Ovary (tissue), 3 donors: Measurements from ENCODE around the gene PRKG1.

Experiments used
- EP300 ChIP-seq: sonication (generic); formaldehyde crosslinking; IDR thresholded peaks from one replicate; pipeline ENCODE4 v1.6.1; 2017; ENCODE audit warnings: antibody characterized with exemption
- POLR2A ChIP-seq: fragments of 450-650 bp; IDR thresholded peaks from one replicate; pipeline ENCODE4 v1.6.1; 2017; ENCODE audit warnings: antibody characterized with exemption, mild to moderate bottlenecking, moderate library complexity
- TF ChIP-seq, protein P1 (sequence below), 3 donors: fragments of 450-650 bp in 2 of 3; fragments of 200-600 bp in 1 of 3; IDR thresholded peaks; one replicate each; pipeline versions ENCODE4 v1.5.1 to v1.8.0; 2016 to 2022; ENCODE audit warnings: antibody characterized with exemption in 3 of 3, mild to moderate bottlenecking in 1 of 3
- donor health status: DM: no; HTN: no; CAD: no.

DNA sequence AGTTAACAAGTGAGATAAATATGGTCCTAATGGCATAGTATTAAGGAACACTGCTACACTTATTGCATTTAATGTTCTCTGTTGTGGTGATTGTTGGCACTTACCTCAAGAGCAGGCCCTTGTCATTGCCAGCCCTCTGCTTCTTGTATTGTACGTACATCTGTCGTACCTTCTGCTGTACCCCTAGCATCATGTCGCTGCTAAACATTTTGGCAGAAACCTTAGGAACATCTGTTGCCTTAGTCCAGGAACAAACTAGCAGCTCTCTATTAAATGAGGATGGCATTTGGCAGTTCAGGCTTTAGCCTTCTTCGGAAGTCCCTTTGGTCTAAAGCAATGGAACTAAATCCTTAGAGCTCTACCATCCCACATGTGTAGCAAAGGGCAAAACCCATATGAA is 47.6 kb downstream of the PRKG1 start:
- TF ChIP-seq, protein P1, sequence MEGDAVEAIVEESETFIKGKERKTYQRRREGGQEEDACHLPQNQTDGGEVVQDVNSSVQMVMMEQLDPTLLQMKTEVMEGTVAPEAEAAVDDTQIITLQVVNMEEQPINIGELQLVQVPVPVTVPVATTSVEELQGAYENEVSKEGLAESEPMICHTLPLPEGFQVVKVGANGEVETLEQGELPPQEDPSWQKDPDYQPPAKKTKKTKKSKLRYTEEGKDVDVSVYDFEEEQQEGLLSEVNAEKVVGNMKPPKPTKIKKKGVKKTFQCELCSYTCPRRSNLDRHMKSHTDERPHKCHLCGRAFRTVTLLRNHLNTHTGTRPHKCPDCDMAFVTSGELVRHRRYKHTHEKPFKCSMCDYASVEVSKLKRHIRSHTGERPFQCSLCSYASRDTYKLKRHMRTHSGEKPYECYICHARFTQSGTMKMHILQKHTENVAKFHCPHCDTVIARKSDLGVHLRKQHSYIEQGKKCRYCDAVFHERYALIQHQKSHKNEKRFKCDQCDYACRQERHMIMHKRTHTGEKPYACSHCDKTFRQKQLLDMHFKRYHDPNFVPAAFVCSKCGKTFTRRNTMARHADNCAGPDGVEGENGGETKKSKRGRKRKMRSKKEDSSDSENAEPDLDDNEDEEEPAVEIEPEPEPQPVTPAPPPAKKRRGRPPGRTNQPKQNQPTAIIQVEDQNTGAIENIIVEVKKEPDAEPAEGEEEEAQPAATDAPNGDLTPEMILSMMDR (IDR thresholded peaks at IDR 0.05) = no peak
- TF ChIP-seq POLR2A (no peak), EP300 (no peak)
